Activated T-cell treated with anti-CD3 and anti-CD28 coated beads for 24 hours (primary cell): ENCODE data around the gene APOBEC2.

ENCODE experiments used
- DNase-seq: peaks from one replicate; pipeline ENCODE4 v3.0.0-alpha.2; 2020; ENCODE audit warnings: low read depth

Gene APOBEC2

GRCh38 chr6:41059556-41059955 is 6.6 kb downstream of the APOBEC2 start:
- no peak for DNase-seq

- no peak for DNase-seq
Measured at GRCh38 chr6:41061196-41061726, 8.3 kb downstream of the APOBEC2 start.

- no peak for DNase-seq
Measured at GRCh38 chr6:41062056-41062455, 9.1 kb downstream of the APOBEC2 start.

- DNase-seq, result no peak
Measured at GRCh38 chr6:41063884-41064285, 10.9 kb downstream of the APOBEC2 start.

- no peak for DNase-seq
Measured at GRCh38 chr6:41064841-41065240, 11.8 kb downstream of the APOBEC2 start.

- no peak for DNase-seq
Measured at GRCh38 chr6:41065550-41066026, 12.6 kb downstream of the APOBEC2 start.

GRCh38 chr6:41066867-41067304 is 13.9 kb downstream of the APOBEC2 start:
- peak; percentile 48 for DNase-seq

- no peak for DNase-seq
Measured at GRCh38 chr6:41071501-41071922, 18.5 kb downstream of the APOBEC2 start.

- peak; percentile 100 for DNase-seq
Measured at GRCh38 chr6:41071923-41072835, 19.2 kb downstream of the APOBEC2 start, which contains the start of gene OARD1. Gene OARD1 (minus strand): TSS chr6:41072356. CDS start chr6:41071634, 722 bp downstream.

- no peak for DNase-seq
Measured at GRCh38 chr6:41072836-41073202, 19.8 kb downstream of the APOBEC2 start, which contains the start of gene NFYA. Gene NFYA (plus strand): TSS chr6:41072974. CDS start chr6:41079090, 6,116 bp downstream.

GRCh38 chr6:41073203-41073967 is 20.4 kb downstream of the APOBEC2 start:
- DNase-seq, result peak; percentile 72

GRCh38 chr6:41073968-41074691 is 21.1 kb downstream of the APOBEC2 start:
- DNase-seq, result no peak

GRCh38 chr6:41074692-41075436 is 21.9 kb downstream of the APOBEC2 start:
- no peak for DNase-seq

GRCh38 chr6:41075651-41076626 is 22.9 kb downstream of the APOBEC2 start:
- no peak for DNase-seq

GRCh38 chr6:41077536-41077935 is 24.5 kb downstream of the APOBEC2 start:
- DNase-seq, result no peak

GRCh38 chr6:41078101-41078500 is 25.1 kb downstream of the APOBEC2 start:
- no peak for DNase-seq

GRCh38 chr6:41079080-41079479 is 26.1 kb downstream of the APOBEC2 start:
- no peak for DNase-seq

- DNase-seq, result no peak
Measured at GRCh38 chr6:41080621-41081020, 27.6 kb downstream of the APOBEC2 start.

GRCh38 chr6:41083072-41083471 is 30.1 kb downstream of the APOBEC2 start:
- no peak for DNase-seq

GRCh38 chr6:41085182-41085581 is 32.2 kb downstream of the APOBEC2 start:
- no peak for DNase-seq
